HG02870 (cell line): Measurements from ENCODE around the gene HSD17B12.

Experiments
- ATAC-seq: cut with Tn5 transposase; IDR thresholded peaks from one replicate; pipeline ENCODE4 v1.9.1; 2021; ENCODE audit warnings: mild to moderate bottlenecking, moderate library complexity; ENCODE audit not compliant: unreplicated experiment

Gene HSD17B12

DNA sequence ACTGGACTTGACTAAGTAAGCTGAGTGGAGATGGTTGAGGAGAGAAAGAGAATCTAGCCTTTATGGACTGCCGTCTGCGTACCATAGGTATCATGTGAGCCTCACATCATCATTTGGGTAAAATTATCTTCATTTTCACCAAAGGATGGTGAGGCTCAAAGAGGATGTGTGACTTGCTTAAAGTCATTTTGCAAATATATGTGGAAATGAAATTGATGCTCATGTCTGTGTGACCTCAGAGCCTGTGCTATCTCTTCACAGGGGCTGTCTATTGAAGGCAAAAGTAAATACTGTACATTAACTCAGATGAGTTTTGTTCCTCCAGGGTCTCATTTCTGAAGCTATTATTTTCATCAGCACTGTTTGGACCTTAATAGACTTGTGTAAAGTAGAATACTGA is 116.8 kb downstream of the HSD17B12 start:
- peak; percentile 53 for ATAC-seq

DNA sequence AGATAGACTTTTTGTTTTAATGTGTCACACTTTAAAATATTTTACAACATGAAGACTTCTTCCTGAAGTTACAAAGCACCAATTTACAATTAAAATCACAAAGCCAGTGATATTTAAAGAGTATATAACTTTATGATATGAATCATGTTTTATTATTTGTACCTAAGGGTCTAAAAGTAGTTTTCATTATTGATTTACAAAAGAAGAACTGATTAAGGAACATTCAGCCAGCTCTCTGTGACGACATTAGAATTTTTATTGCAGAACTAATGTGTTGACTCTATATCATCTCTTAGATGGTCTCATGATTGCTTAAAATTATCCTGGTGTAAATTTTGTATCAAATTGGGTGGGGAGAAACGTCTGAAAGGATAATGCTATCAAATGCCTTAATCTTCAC is 117.3 kb downstream of the HSD17B12 start:
- ATAC-seq: no peak

DNA sequence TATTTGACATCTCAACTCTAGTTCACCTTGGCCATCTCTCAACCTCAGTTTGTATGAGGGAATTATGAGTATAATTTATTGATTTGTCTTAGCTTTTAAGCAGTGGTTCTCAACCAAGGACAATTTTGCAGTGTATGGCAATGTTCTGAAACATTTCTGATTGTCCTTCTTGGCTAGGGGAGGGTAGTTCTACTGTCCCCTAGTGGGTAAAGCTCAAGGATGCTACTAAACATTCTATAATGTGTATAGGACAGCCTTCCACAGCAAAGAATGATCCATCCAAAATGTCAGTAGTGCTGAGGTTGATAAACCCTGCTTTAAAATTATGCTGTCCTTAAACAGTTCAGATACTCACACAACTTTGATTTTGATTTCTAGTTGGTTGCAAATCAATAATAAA is 122.0 kb downstream of the HSD17B12 start:
- ATAC-seq: no peak

DNA sequence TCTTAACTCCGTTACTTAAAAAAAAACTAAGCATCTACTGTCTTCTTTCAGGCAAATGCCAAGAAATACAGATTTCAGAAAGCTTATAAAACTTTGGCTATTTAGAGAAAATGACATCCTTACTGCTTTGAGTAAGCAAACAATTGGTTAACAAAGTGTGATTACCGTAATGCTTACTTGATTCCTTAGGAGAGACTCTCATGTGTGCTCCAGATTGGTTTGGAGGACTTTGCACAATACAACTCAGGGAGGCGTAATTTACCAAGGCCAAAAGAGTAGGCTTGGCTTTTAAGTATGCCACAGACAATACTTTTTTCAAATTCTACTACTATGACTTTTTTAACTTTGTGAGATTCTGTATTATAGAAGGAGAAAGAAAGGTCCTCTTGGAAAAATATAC is 123.2 kb downstream of the HSD17B12 start:
- ATAC-seq: no peak

DNA sequence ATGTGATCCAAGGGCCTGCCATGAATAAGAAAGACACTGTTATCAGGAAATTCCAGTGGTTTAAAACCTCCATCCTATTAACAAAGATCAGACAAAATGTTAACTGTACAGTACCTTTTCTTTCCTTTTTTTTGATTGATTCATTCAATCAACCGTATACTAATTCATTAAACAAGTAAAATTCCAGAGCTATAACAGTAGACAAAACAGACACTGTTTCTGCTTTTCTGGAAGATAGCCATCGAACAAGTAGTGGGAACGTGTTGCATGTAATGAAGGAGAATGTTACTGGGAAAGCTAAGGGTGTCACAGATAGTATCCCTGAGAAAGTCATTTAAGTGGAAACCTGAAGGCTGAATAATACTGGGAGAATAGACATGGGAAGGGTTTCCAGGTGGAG is 126.4 kb downstream of the HSD17B12 start:
- ATAC-seq: no peak

DNA sequence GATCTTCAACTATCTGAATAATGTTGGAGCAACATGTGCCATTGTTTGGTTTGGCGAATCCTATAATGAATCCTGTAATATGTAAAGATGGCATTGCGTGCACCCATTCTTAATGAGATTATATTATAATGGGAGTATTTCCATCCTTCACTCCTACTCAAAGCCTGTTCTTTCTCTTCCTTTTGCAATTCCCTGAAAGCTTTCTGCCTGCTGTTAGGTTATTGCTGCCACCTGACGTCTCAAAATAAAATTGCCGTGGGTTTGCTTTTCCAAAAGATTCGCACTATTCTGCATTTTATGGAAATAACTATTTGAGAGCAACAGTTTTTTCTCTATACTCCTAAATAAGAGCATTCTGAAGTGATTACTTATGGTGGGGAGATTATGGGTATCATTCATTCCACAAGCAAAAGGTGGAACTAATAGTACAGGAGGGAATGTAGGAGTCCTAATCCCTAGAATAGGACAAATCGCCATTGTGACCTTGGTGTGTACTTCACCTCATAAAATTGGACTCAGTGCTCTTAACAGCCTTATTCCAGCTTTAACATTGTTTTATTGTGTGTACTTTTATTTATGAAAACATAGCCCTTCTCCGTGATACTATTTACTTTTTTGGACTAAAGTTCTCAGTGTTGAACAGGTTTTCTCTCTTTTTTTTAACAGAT is 130.5 kb downstream of the HSD17B12 start:
- no peak for ATAC-seq

DNA sequence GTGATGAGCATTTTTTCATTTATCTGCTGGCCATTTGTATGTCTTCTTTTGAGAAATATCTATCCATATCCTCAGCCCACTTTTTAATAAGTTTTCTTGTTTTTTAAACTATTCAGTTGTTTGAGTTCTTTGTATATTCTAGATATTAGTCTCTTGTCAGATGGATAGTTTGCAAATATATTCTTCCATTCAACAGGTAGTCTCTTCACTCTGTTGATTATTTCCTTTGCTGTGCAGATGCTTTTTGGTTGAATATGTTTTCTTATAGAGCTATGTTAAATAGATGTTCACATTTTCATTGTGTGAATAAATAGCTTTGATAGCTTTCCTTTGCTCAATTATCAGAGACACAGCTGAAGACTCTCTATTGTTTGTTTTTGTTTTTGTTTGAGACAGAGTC is 131.9 kb downstream of the HSD17B12 start:
- ATAC-seq: no peak

DNA sequence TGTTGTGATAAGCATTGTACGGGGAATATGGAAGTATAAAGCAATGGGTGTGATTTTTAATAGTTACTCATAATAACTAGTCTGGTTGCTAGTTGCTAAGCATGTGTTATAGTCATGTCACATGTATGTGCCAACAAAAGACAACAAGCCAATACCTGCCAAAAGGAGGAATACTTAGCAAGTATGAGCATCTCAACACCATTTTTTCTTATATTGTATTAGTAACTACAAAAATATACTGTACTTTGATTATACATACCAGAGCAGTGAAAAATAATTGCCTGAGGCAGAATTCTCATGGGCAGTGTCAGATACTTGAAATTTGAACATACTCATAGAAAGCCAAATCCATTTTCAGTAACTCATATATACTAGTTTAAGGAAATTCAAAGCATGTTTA is 137.7 kb downstream of the HSD17B12 start:
- no peak for ATAC-seq

DNA sequence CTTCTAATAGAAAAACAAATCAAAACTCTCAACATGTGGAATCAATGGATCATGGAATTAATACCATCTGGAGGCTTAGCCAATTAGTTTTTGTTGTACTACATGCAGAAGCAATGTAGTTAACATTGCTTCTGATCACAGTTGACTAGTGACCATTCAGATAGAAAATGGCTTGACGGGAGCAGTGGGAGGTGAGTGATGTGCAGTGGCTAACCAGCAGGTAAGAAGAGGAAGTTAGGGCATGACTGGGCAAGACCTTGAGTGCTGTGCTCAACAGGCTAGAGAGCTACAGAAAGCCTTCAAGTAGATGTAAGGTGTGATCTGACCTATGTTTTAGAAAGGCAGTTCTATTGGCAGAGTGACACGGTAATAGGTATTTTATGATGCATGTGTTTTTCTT is 139.4 kb downstream of the HSD17B12 start:
- ATAC-seq: no peak

DNA sequence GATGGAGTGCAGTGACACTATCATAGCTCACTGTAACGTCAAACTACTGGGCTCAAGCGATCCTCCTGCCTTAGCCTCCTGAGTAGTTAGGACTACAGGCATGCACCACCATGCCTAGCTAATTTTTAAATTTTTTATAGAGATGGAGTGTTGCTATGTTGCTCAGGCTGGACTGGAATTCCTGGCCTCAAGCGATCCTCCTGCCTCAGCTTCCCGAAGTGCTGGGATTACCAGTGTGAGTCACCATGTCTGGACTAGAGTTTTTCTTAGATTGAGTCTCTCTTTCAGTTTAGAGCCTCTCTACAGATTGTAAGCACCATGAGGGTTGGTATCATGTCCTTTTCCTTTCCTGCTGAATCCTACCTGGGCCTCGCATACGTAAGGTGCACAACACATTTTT is 142.8 kb downstream of the HSD17B12 start:
- ATAC-seq: no peak

DNA sequence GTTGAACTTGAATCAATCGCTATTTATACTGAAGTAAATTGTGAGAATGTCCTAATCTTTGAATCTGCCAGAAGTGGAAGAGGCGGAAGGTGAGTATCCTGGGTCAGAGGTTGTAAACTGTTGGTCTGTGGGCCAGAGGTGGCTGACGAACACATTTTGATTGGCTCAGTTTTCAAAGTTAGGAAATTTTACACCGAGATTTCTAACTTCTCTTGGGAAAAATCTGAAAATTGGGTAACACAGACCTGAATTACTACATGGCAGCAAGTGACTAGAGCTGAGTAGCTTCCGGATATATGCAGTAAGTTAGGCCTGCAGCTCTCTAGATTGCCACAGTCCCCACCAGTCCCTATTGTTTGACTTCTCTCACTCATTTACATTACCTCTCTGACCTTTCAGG is 143.3 kb downstream of the HSD17B12 start:
- no peak for ATAC-seq

DNA sequence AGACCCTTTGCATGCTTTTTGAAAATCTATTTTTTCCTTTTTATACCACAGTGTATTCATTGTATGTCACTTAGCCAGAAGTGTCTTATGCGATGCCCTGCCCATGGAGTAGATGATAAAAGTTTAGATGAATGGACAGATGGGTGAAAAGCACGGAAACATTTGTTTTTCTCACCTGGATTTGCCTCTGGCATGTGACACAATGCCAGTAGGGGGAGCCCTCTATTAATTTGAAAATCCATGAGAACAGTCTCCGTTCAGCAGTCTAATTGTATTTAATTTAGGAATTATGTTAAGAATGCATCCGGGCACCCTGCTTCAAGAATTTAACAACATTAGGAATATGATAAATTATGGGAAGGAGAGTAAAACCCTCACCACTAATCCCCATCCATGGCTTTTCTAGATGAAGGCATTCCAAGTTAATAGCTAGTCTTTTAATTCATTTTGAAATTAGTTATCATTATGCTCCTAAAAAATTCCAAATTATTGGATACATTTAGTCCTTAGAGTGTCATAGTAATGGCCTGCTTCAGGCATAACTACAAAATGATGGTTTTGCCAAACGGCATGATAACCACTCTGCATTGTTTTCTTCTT is 144.8 kb downstream of the HSD17B12 start:
- ATAC-seq: no peak

DNA sequence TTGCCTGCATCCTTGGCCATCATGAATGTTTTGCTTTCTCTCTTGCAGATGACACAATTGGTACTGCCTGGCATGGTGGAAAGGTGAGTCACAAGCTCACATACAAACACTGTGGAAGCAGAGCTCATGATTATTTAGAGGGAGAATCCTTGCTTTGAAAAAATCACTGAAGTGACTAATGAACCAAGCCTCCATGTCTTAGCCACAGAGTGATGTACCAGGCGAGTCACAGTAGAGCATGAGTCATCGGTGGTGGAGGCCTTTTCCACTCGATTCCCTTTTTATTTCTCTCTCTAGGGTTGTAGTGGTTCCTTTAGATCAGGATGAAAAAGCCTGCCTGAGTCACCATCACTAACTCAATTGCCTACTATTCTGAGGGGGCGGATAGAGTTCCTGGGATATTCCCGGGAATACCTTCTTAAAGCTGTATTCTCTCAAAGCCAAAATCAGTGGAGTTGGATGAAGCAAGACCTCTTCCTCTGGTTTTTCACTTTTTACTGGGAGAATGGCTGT is 150.4 kb downstream of the HSD17B12 start:
- ATAC-seq: no peak

DNA sequence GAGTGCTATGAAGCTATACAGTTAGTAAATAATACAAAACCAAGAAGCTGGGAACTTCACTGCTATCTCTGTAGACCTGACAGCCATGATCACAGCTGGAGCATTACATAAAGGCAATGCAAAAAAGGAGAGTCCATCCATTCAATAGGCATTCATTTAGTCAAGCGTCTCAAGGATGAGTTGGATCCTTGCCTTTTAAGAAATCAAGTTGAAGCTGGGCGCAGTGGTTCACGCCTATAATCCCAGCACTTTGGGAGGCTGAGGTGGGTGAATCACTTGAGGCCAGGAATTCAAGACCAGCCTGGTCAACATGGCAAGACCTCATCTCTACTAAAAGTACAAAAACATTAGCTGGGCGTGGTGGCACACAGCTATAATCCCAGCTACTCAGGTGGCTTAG is 152.0 kb downstream of the HSD17B12 start:
- no peak for ATAC-seq

DNA sequence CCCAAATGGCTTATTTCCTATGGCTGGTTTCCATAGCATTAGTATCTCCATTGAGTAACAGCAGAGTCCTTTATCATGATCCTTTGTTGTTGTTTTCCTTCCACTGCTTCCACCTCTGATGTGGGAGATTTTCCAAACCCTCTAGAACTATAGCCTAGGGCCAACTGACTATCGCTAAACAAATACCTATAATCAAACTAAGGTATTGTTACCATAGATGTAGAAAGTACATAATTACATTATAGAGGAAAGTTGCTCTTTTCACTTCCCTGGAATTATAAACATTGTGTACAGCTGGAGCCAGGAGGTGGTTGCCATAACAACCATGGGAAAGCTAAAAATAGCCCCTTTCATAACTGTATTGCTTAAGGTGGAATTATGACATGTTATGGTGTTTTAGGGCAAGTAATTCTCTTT is 153.1 kb downstream of the HSD17B12 start:
- ATAC-seq: no peak

DNA sequence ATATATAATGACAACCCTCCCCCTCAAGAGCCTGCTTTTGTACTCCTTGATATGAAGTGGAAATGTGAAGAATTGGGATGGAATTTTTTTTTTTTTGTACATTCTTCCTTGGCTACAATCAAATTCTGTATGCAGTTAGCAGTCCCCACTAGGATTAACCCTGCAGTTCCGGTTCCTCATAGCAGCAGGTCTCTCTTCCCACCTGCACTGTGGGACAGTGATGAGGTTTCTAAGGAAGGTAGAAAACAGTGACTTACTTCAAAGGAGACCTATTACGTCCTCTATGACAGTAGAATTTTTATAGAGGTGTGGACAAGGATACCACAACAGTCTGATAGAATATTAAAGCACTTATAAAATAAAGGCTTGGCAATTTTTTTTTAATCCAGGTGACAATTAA is 153.7 kb downstream of the HSD17B12 start:
- no peak for ATAC-seq

DNA sequence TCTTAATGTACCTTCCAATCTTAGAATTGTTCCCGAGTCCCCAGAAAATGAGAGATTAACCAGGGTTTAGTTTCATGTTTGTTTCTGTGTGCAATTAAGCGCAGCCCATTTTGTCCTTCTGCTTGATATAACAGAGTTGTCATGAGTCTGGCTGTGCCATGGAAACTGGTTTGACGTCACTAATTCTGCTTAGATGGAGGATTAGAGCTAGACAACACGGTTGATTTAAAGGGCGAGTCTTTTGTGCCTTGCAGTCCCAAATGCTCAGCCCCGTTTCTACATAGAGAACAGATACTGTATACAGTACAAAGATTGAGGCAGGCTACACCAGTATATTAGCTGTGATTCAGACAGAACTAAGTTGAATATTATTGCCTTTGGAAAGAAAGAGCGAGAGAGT is 154.6 kb downstream of the HSD17B12 start:
- no peak for ATAC-seq

DNA sequence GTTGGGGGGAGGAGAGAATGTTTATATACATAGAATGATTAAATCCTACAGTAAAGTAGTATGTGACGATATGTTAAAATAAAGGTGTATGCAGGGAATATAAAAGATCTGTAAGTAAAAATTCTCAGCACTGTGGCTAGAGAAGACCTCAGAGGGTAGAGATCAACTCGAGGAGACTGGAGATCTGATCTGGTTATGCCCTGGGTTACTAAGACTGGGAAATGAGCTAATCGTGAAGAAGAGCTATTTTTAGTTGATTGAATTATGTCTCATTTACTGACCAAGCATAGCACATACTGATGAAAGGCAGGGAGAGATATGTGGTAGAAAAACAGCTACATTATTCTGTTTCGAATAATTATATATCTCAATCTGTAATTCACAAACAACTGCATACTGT is 157.3 kb downstream of the HSD17B12 start:
- ATAC-seq: no peak

DNA sequence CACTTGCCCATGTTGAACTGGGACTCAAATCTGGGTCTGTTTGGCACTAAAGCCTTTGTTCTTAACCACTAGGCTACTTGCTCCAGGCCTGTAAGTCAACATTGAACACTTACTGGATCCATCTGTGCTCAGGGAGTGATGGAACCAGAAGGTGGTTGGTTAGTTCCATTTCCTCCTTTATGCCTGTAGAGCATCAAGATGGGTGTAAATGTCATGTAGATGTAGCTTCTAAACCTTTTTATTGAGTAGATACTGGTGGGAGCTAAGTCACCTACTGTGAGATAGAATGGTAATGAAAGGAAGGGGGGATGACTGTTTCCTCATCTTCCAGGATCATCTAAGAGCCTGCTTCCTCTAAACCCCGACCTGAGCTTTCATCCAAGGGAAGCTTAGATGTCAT is 161.5 kb downstream of the HSD17B12 start:
- ATAC-seq: no peak

DNA sequence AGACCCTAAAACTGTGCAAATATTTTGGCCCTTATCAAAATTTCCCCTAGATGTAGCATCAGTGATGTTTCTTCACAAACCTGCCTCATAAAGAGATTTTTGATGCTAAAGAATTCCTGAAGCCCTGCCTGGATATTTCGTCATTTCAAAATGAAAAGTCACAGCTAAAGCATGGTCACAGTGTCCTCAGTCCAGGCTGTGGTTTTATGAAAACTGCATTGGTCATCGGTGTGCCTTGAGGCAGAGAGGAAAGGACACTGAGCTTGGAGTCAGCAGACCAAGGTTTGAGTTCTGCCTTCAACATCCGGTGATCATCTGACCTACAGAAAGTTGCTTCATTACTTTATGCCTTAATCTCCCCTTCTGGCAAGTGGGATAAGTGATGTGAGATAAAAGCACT is 165.3 kb downstream of the HSD17B12 start:
- ATAC-seq: no peak

DNA sequence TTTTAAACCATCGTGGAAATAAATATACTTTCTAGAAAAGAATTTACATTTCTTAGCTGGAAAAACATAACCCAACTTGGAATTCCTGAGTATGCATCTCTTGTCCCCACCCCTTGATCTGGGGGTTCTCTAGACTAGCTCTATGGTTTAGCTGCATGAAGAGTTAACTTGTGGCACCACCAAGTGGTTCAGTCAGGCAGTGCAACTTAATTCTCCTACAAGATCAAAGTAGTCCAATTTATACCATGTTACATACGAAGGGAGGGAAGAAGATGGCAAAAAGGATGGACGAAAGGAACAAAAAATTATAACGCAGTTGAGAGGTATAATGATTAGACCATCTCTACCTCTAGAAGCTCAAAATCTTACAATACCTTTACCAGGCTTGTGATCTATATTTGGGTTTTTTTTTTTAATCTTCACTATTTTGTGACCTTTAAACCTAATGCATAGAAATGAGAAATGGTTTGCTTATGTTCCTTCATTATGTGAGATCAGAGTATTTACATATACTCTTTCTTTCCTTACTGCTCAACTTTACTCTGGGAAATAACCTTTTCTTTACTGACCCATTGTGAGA is 171.6 kb downstream of the HSD17B12 start:
- peak; percentile 75 for ATAC-seq

DNA sequence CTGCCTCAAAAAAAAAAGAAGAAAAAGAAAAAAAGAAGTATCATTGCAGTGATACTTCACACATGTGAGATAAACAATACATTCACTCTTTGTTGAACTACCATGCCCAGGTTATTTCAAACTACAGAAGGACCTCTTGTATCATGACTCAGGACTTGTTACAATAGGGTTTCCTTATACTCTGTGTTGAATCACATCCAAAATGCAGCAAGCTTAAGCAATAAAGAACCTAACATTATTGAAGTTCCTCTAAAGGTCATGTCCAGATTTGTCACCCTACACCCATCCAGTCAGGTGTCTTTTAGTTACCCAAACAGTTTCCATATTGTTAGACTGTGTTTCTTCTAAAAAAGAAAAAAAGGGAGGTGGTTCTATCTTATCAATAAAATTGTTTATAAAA is 173.2 kb downstream of the HSD17B12 start:
- ATAC-seq: no peak
